Liver (tissue), 9 donors: ENCODE data around the gene LDB3. TPM values are rescaled to one million over a fixed set of nuclear protein-coding genes. Genes with fewer than 3 reads are reported as not detected.

Source experiments
- DNase-seq: peaks from one replicate; pipeline ENCODE4 v3.0.0-alpha.2; 2017; ENCODE audit warnings: low spot score
- H3K27ac ChIP-seq, 2 donors: one replicate each; pipeline ENCODE4 v1.7.0; 2013; ENCODE audit warnings: inconsistent platforms in 2 of 2, low read length in 2 of 2, control low read depth in 1 of 2, low read depth in 1 of 2, mild to moderate bottlenecking in 1 of 2
- H3K27me3 ChIP-seq, 4 donors: one replicate each; pipeline versions ENCODE4 v1.6.1 to v1.7.0; 2013; ENCODE audit warnings: low read length in 3 of 4, inconsistent platforms in 1 of 4, mild to moderate bottlenecking in 1 of 4, moderate library complexity in 1 of 4; ENCODE audit not compliant: control insufficient read depth in 4 of 4, insufficient read depth in 4 of 4
- H3K36me3 ChIP-seq, 4 donors: one replicate each; pipeline versions ENCODE4 v1.6.1 to v1.7.0; 2013; ENCODE audit warnings: low read length in 3 of 4, mild to moderate bottlenecking in 3 of 4, low read depth in 1 of 4, moderate library complexity in 1 of 4; ENCODE audit not compliant: control insufficient read depth in 4 of 4, insufficient read depth in 3 of 4
- H3K4me1 ChIP-seq, 4 donors: one replicate each; pipeline versions ENCODE4 v1.6.1 to v1.7.0; 2013; ENCODE audit warnings: low read length in 3 of 4, mild to moderate bottlenecking in 3 of 4, moderate library complexity in 1 of 4; ENCODE audit not compliant: control insufficient read depth in 4 of 4, insufficient read depth in 4 of 4
- H3K4me3 ChIP-seq, 3 donors: one replicate each; pipeline versions ENCODE4 v1.6.1 to v1.7.0; 2013; ENCODE audit warnings: low read length in 3 of 3, control low read depth in 1 of 3, low read depth in 1 of 3, mild to moderate bottlenecking in 1 of 3
- H3K9ac ChIP-seq, 2 donors: one replicate each; pipeline ENCODE4 v1.7.0; 2013; ENCODE audit warnings: low read length in 2 of 2, mild to moderate bottlenecking in 2 of 2, moderate library complexity in 2 of 2, control low read depth in 1 of 2, low read depth in 1 of 2
- H3K9me3 ChIP-seq, 4 donors: one replicate each; pipeline versions ENCODE4 v1.6.1 to v1.7.0; 2013; ENCODE audit warnings: low read length in 3 of 4; ENCODE audit not compliant: control insufficient read depth in 4 of 4
- ATF3 ChIP-seq: IDR thresholded peaks from 2 replicates; pipeline ENCODE4 v1.6.1; 2016; ENCODE audit warnings: antibody characterized with exemption
- CTCF ChIP-seq: fragments of 150-350 bp; IDR thresholded peaks from 2 replicates; pipeline ENCODE4 v1.5.1; 2017; ENCODE audit warnings: improper control_type of control experiment, low read depth, low read length; ENCODE audit not compliant: missing input control
- FOXA2 ChIP-seq: IDR thresholded peaks from 2 replicates; pipeline ENCODE4 v1.6.1; 2016; ENCODE audit warnings: antibody characterized with exemption
- GABPA ChIP-seq, 2 donors: IDR thresholded peaks in 1 of 2; conservative IDR thresholded peaks in 1 of 2; 2 replicates each; pipeline ENCODE4 v1.6.1; 2016; ENCODE audit warnings: antibody characterized with exemption in 2 of 2, mild to moderate bottlenecking in 1 of 2, moderate library complexity in 1 of 2
- HNF4A ChIP-seq, 2 donors: conservative IDR thresholded peaks; 2 replicates each; pipeline ENCODE4 v1.6.1; 2016; ENCODE audit warnings: antibody characterized with exemption in 2 of 2, mild to moderate bottlenecking in 2 of 2
- JUND ChIP-seq, 2 donors: IDR thresholded peaks; 2 replicates each; pipeline ENCODE4 v1.6.1; 2016; ENCODE audit warnings: antibody characterized with exemption in 2 of 2
- NR2F2 ChIP-seq: IDR thresholded peaks from 2 replicates; pipeline ENCODE4 v1.6.1; 2016; ENCODE audit warnings: antibody characterized with exemption
- RAD21 ChIP-seq, 2 donors: IDR thresholded peaks; 2 replicates each; pipeline ENCODE4 v1.6.1; 2016; ENCODE audit warnings: antibody characterized with exemption in 2 of 2, mild to moderate bottlenecking in 2 of 2
- REST ChIP-seq: IDR thresholded peaks from 2 replicates; pipeline ENCODE4 v1.6.1; 2016; ENCODE audit warnings: antibody characterized with exemption, mild to moderate bottlenecking
- RXRA ChIP-seq, 2 donors: IDR thresholded peaks; 2 replicates each; pipeline ENCODE4 v1.6.1; 2017 to 2018; ENCODE audit warnings: antibody characterized with exemption in 2 of 2, mild to moderate bottlenecking in 1 of 2
- SP1 ChIP-seq: IDR thresholded peaks from 2 replicates; pipeline ENCODE4 v1.6.1; 2018; ENCODE audit warnings: antibody characterized with exemption, mild to moderate bottlenecking
- TAF1 ChIP-seq: conservative IDR thresholded peaks from 2 replicates; pipeline ENCODE4 v1.6.1; 2016; ENCODE audit warnings: antibody characterized with exemption, mild to moderate bottlenecking
- YY1 ChIP-seq: IDR thresholded peaks from 2 replicates; pipeline ENCODE4 v1.6.1; 2016; ENCODE audit warnings: antibody characterized with exemption, mild to moderate bottlenecking
- WGBS: extraction: QIAGEN DNeasy Blood & Tissue Kit; methylation state at CpG from one replicate; pipeline ENCODE4 v1.1.7; 2013; 5-methylcytosine and 5-hydroxymethylcytosine counted together
- polyA plus RNA-seq, 2 donors: library from polyadenylated mRNA; stranded (reverse) in 1 of 2; unstranded in 1 of 2; fragments of 200-250 nt in 1 of 2; fragments of >200 nt in 1 of 2; fragmentation: Nextera tagmentation in 1 of 2; extraction: Ambion mirVana in 1 of 2; gene quantifications; one replicate each; pipeline versions ENCODE4 v1.2.1 to v1.2.3, GENCODE V29; 2013 to 2015
- total RNA-seq, 2 donors: library from RNA; depleted of rRNA; stranded (reverse); fragments of >200 nt; gene quantifications; one replicate each; pipeline ENCODE4 v1.2.3, GENCODE V29; 2014
- donor health status: healthy.
- donor health status: healthy.
- donor health status: healthy.
- donor health status: healthy.
- donor health status: healthy.

LDB3 gene
- total and polyA plus RNA-seq, 4 donors = 0.09 to 0.42 (median 0.15) TPM; not detected in 1

- Histone ChIP-seq H3K9ac (no peak overlapping the region), H3K36me3 (no peaks in the 10 kb centered on the region), H3K4me3 (no peak overlapping the region), H3K4me1 (no peaks in the 10 kb centered on the region), H3K9me3 (no peaks in the 10 kb centered on the region), H3K27ac (no peak overlapping the region), H3K27me3 (no peaks in the 10 kb centered on the region)
- 86% methylated on average over 7 of the region's 7 CpGs for WGBS
- DNase-seq = no peak
- TF ChIP-seq REST = no peak
- TF ChIP-seq TAF1 = no peak
- TF ChIP-seq FOXA2 = no peak
- no peak for TF ChIP-seq ATF3
- no peak for TF ChIP-seq RXRA (IDR thresholded peaks at IDR 0.05)
- TF ChIP-seq GABPA (IDR thresholded peaks at IDR 0.05 in 1 of 2, conservative IDR thresholded peaks at IDR 0.05 in 1 of 2) = no peak
- TF ChIP-seq SP1 = no peak
- no peak for TF ChIP-seq HNF4A (conservative IDR thresholded peaks at IDR 0.05)
- no peak for TF ChIP-seq YY1
- no peak for TF ChIP-seq CTCF
Measured at GRCh38 chr10:86665218-86665607, 3.1 kb upstream of the LDB3 start.

- H3K9ac ChIP-seq = no peak overlapping the region
- no peaks in the 10 kb centered on the region for H3K27me3 ChIP-seq
- H3K36me3 ChIP-seq = no peaks in the 10 kb centered on the region
- no peaks in the 10 kb centered on the region for H3K9me3 ChIP-seq
- WGBS = 88% methylated on average over 12 of the region's 12 CpGs
- TF ChIP-seq GABPA (IDR thresholded peaks at IDR 0.05 in 1 of 2, conservative IDR thresholded peaks at IDR 0.05 in 1 of 2) (no peak), NR2F2 (no peak), RXRA (IDR thresholded peaks at IDR 0.05) (no peak), JUND (IDR thresholded peaks at IDR 0.05) (no peak), SP1 (no peak), CTCF (no peak), ATF3 (no peak), YY1 (no peak), RAD21 (IDR thresholded peaks at IDR 0.05) (no peak)
- H3K4me1 ChIP-seq = no peaks in the 10 kb centered on the region
- no peak overlapping the region for H3K27ac ChIP-seq
- no peak overlapping the region for H3K4me3 ChIP-seq
- DNase-seq = no peak
Measured at GRCh38 chr10:86665868-86666267, 2.4 kb upstream of the LDB3 start.
